RWPE2 (cell line): ENCODE results near the gene SGPL1.

Experiments used
- ATAC-seq: fragments of 200-7000 bp; cut with Tn5 transposase; 3 replicates; pipeline ENCODE4 v1.9.1; 2021; ENCODE audit warnings: low read depth
- DNase-seq: peaks from one replicate; pipeline ENCODE4 v3.0.0-alpha.2; 2020; ENCODE audit warnings: low spot score
- H3K27ac ChIP-seq: fragments of 450-650 bp; 2 replicates; pipeline ENCODE4 v1.5.1; 2017; ENCODE audit warnings: mild to moderate bottlenecking; ENCODE audit not compliant: poor library complexity, severe bottlenecking
- H3K27me3 ChIP-seq: fragments of 250-450 bp; sonication (Bioruptor Pico); 2 replicates; pipeline ENCODE4 v1.5.1; 2021; ENCODE audit warnings: mild to moderate bottlenecking, moderate library complexity; ENCODE audit not compliant: insufficient read depth, poor library complexity, severe bottlenecking
- H3K36me3 ChIP-seq: fragments of 250-450 bp; sonication (Bioruptor Pico); 2 replicates; pipeline ENCODE4 v1.5.1; 2020; ENCODE audit warnings: low read depth, mild to moderate bottlenecking, moderate library complexity
- H3K4me1 ChIP-seq: fragments of 250-450 bp; sonication (Bioruptor Pico); 2 replicates; pipeline ENCODE4 v1.5.1; 2021; ENCODE audit warnings: mild to moderate bottlenecking, moderate library complexity; ENCODE audit not compliant: insufficient read depth, poor library complexity, severe bottlenecking
- H3K4me3 ChIP-seq: fragments of 250-450 bp; sonication (Bioruptor Pico); 2 replicates; pipeline ENCODE4 v1.5.1; 2021; ENCODE audit warnings: mild to moderate bottlenecking, moderate library complexity; ENCODE audit not compliant: severe bottlenecking
- H3K9me3 ChIP-seq: fragments of 250-450 bp; sonication (Bioruptor Pico); 2 replicates; pipeline ENCODE4 v1.5.1; 2021; ENCODE audit warnings: mild to moderate bottlenecking, moderate library complexity; ENCODE audit not compliant: severe bottlenecking
- TF ChIP-seq, protein P1 (sequence below): fragments of 450-650 bp; IDR thresholded peaks from one replicate; pipeline ENCODE4 v1.5.1; 2017; ENCODE audit warnings: mild to moderate bottlenecking, moderate library complexity; ENCODE audit not compliant: poor library complexity, severe bottlenecking

The SGPL1 gene

DNA sequence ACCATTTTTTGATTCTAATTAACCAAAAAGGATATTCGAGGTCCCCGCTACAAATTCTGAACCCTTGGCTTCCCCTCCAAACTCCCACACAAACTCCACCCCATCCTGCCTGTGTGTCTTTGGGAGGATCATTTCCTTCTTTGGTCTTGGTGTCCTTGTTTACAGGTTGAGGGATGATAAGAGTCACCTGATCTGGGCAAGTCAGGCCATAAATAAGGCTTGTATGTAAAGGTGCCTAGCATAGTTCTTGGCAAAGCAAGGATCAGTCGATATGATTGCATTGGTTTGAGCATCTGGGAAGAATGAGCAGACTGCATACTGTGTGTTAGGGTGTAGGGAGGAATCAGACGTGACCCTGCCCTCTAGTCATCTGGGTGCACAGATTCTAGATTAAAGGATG lies 1.6 kb upstream of the SGPL1 start:
- Histone ChIP-seq H3K27ac (no peak overlapping the region), H3K36me3 (peaks cover 24% of the 10 kb centered on the region)
- no peak for ATAC-seq

GRCh38 chr10:70816220-70816894 lies 609 bp downstream of the SGPL1 start:
- Histone ChIP-seq H3K4me3 (peak overlapping the region; percentile 59), H3K27ac (peak overlapping the region; percentile 88), H3K27me3 (no peaks in the 10 kb centered on the region), H3K4me1 (peaks cover 6% of the 10 kb centered on the region), H3K9me3 (no peaks in the 10 kb centered on the region), H3K36me3 (peaks cover 44% of the 10 kb centered on the region)
- DNase-seq (peak; percentile 76), ATAC-seq (peak; percentile 93)
- TF ChIP-seq, protein P1, sequence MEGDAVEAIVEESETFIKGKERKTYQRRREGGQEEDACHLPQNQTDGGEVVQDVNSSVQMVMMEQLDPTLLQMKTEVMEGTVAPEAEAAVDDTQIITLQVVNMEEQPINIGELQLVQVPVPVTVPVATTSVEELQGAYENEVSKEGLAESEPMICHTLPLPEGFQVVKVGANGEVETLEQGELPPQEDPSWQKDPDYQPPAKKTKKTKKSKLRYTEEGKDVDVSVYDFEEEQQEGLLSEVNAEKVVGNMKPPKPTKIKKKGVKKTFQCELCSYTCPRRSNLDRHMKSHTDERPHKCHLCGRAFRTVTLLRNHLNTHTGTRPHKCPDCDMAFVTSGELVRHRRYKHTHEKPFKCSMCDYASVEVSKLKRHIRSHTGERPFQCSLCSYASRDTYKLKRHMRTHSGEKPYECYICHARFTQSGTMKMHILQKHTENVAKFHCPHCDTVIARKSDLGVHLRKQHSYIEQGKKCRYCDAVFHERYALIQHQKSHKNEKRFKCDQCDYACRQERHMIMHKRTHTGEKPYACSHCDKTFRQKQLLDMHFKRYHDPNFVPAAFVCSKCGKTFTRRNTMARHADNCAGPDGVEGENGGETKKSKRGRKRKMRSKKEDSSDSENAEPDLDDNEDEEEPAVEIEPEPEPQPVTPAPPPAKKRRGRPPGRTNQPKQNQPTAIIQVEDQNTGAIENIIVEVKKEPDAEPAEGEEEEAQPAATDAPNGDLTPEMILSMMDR, result no peak

More for the DNA sequence above, 1.6 kb upstream of the SGPL1 start:
- no peaks in the 10 kb centered on the region for H3K9me3 ChIP-seq
- peaks cover 6% of the 10 kb centered on the region for H3K4me1 ChIP-seq
- TF ChIP-seq, protein P1, result no peak
- no peak for DNase-seq
- H3K4me3 ChIP-seq, result no peak overlapping the region
- no peaks in the 10 kb centered on the region for H3K27me3 ChIP-seq

GRCh38 chr10:70820976-70821750 lies 5.4 kb downstream of the SGPL1 start:
- TF ChIP-seq, protein P1, result no peak
- H3K4me3 ChIP-seq, result no peak overlapping the region
- DNase-seq (no peak), ATAC-seq (no peak)
- H3K27ac ChIP-seq, result no peak overlapping the region
- H3K9me3 ChIP-seq, result no peaks in the 10 kb centered on the region
- no peaks in the 10 kb centered on the region for H3K27me3 ChIP-seq
- peaks cover 6% of the 10 kb centered on the region for H3K4me1 ChIP-seq
- H3K36me3 ChIP-seq, result peaks cover 61% of the 10 kb centered on the region

DNA sequence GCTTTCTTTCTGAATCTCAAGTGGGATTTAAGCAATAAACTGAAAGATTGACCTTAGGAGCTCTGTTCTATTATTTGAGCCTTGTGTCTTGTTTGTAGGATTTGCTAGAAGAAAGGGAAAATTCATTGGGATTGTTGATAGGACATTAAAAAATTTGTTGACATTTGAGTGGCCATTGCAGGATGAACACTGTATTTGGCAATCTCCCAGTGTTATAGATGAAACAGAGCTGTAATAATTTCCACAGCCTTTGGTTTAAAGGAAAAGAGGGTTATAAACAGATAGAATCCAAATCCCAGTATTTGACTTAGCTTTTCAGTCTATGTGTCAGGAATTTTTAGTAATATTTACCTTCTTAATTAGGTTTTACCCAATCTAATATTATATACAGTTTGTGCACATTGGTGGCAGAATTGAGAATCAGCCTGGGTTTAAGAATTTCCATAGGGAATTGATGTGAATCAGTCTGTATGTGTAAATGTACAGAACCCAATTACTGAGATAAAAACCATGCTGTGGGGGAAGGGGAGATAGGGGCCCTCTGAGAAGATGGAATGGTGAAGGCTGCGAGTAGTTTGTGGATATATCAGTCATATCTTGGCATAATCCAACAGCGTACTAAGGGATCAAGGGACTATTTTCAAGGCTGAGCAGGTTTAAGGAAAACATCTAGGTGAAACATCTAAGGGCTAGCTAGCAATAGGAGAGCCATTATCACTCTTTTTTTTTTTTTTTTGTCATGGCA lies 6.5 kb downstream of the SGPL1 start:
- Histone ChIP-seq H3K36me3 (peaks cover 66% of the 10 kb centered on the region), H3K9me3 (no peaks in the 10 kb centered on the region), H3K27me3 (no peaks in the 10 kb centered on the region), H3K4me3 (no peak overlapping the region), H3K4me1 (peaks cover 12% of the 10 kb centered on the region), H3K27ac (no peak overlapping the region)
- ATAC-seq (no peak), DNase-seq (no peak)
- TF ChIP-seq, protein P1, result no peak
